A549 (cell line): ENCODE results near the gene TMSB4X.

Source experiments
- CTCF ChIP-seq: fragments of >200 bp; sonication (Bioruptor Twin); formaldehyde crosslinking; IDR thresholded peaks from 3 replicates; pipeline ENCODE4 v1.5.1; 2016
- MAX ChIP-seq: IDR thresholded peaks from 2 replicates; pipeline ENCODE4 v1.6.1; 2012
- NR3C1 ChIP-seq: fragments of >200 bp; sonication (Bioruptor Twin); formaldehyde crosslinking; IDR thresholded peaks from 3 replicates; pipeline ENCODE4 v1.6.1; 2017
- RAD21 ChIP-seq, 2 experiments: fragments of >200 bp in 1 of 2; sonication (Bioruptor Twin) in 1 of 2; formaldehyde crosslinking in 1 of 2; IDR thresholded peaks in 1 of 2; conservative IDR thresholded peaks in 1 of 2; 2 replicates in 1 of 2; 3 replicates in 1 of 2; pipeline ENCODE4 v1.6.1; 2012 to 2018; ENCODE audit warnings: inconsistent platforms in 1 of 2
- USF2 ChIP-seq: fragments of 450-650 bp; IDR thresholded peaks from 2 replicates; pipeline ENCODE4 v1.6.1; 2014; ENCODE audit warnings: antibody characterized with exemption
- ZNF302 ChIP-seq: fragments of 250-450 bp; sonication (Bioruptor Pico); IDR thresholded peaks from 2 replicates; pipeline ENCODE4 v1.9.0; 2021; ENCODE audit warnings: inconsistent platforms, mild to moderate bottlenecking, moderate library complexity

- TF ChIP-seq ZNF302 (CRISPR knock-in tag): no peak
- TF ChIP-seq MAX: no peak
- no peak for TF ChIP-seq NR3C1
- no peak for TF ChIP-seq CTCF
- no peak for TF ChIP-seq USF2
- no peak for TF ChIP-seq RAD21 (conservative IDR thresholded peaks at IDR 0.05 in 1 of 2, IDR thresholded peaks at IDR 0.05 in 1 of 2)
Measured at GRCh38 chrX:13023979-13024378, 49.1 kb downstream of the TMSB4X start.
